B cell (primary cell): ENCODE measurements around the gene NHS. TPM values are rescaled to one million over a fixed set of nuclear protein-coding genes. Genes with fewer than 3 reads are reported as not detected.

ENCODE experiments used
- ATAC-seq: fragments of 200-7000 bp; cut with Tn5 transposase; one replicate; pipeline ENCODE4 v1.10.0; 2021; ENCODE audit warnings: low read depth, mild to moderate bottlenecking, moderate number of reproducible peaks, moderate library complexity
- CTCF ChIA-PET: fragments of 350-600 bp; sonication (Branson Sonifier 250); formaldehyde crosslinking; loops from one replicate; lab custom pipeline; 2021; ENCODE audit warnings: antibody characterized with exemption, inconsistent platforms; lab: Charles Lee
- POLR2A ChIA-PET: fragments of 350-600 bp; sonication (Branson Sonifier 250); formaldehyde crosslinking; loops from one replicate; lab custom pipeline; 2021; ENCODE audit warnings: antibody characterized with exemption; lab: Charles Lee
- DNase-seq: peaks from one replicate; pipeline ENCODE4 v3.0.0; 2013
- H2AFZ ChIP-seq: 2 replicates; pipeline ENCODE4 v1.6.1; 2012; ENCODE audit warnings: mild to moderate bottlenecking, low read depth, low read length; ENCODE audit not compliant: insufficient read depth, poor library complexity, severe bottlenecking
- H3K27ac ChIP-seq, 2 donors: 1 replicate in 1 of 2; 2 replicates in 1 of 2; pipeline ENCODE4 v1.5.1; 2012 to 2013; ENCODE audit warnings: low read length in 2 of 2, mild to moderate bottlenecking in 2 of 2, moderate library complexity in 1 of 2
- H3K27me3 ChIP-seq, 4 experiments: fragments of 200-600 bp in 1 of 4; sonication (generic) in 1 of 4; replicated peaks in 1 of 4; 1 replicate in 2 of 4; 2 replicates in 2 of 4; pipeline versions ENCODE4 v1.6.1 to v1.7.0; 2013 to 2016; ENCODE audit warnings: low read length in 3 of 4, mild to moderate bottlenecking in 2 of 4, mixed read lengths in 1 of 4, moderate library complexity in 1 of 4; ENCODE audit not compliant: insufficient read depth in 4 of 4, control insufficient read depth in 3 of 4; ENCODE audit errors: control extremely low read depth in 1 of 4
- H3K36me3 ChIP-seq, 2 experiments: replicated peaks in 1 of 2; 1 replicate in 1 of 2; 2 replicates in 1 of 2; pipeline versions ENCODE4 v1.6.1 to v1.7.1; 2013; ENCODE audit warnings: low read length in 1 of 2; ENCODE audit not compliant: insufficient read depth in 2 of 2, control insufficient read depth in 1 of 2; ENCODE audit errors: control extremely low read depth in 1 of 2, extremely low read depth in 1 of 2
- H3K4me1 ChIP-seq, 2 donors: fragments of 200-600 bp in 1 of 2; sonication (generic) in 1 of 2; 1 replicate in 1 of 2; 2 replicates in 1 of 2; pipeline versions ENCODE4 v1.5.1 to v1.6.1; 2013 to 2017; ENCODE audit warnings: low read length in 2 of 2; ENCODE audit not compliant: control insufficient read depth in 2 of 2, insufficient read depth in 2 of 2
- H3K4me2 ChIP-seq: replicated peaks from 2 replicates; pipeline ENCODE3; 2012; ENCODE audit warnings: mild to moderate bottlenecking, low read depth, low read length; ENCODE audit not compliant: poor library complexity, severe bottlenecking
- H3K4me3 ChIP-seq, 5 experiments: fragments of 200-600 bp in 1 of 5; sonication (generic) in 1 of 5; 1 replicate in 3 of 5; 2 replicates in 2 of 5; pipeline versions ENCODE4 v1.5.1 to v1.7.0; 2011 to 2016; ENCODE audit warnings: low read length in 4 of 5, mild to moderate bottlenecking in 4 of 5, low read depth in 2 of 5, control low read depth in 1 of 5, moderate library complexity in 1 of 5; ENCODE audit not compliant: insufficient read depth in 1 of 5; ENCODE audit errors: control extremely low read depth in 1 of 5, extremely low read depth in 1 of 5
- H3K79me2 ChIP-seq: fragments of 200-600 bp; sonication (generic); one replicate; pipeline ENCODE4 v1.6.0; 2016; ENCODE audit warnings: low read length; ENCODE audit not compliant: control insufficient read depth, insufficient read depth
- H3K9ac ChIP-seq: fragments of 200-600 bp; sonication (generic); 2 replicates; pipeline ENCODE4 v1.6.1; 2017; ENCODE audit warnings: mild to moderate bottlenecking, low read length, moderate library complexity
- H3K9me3 ChIP-seq, 3 donors: one replicate each; pipeline versions ENCODE4 v1.6.1 to v1.7.1; 2013; ENCODE audit warnings: low read length in 2 of 3; ENCODE audit not compliant: control insufficient read depth in 2 of 3, insufficient read depth in 1 of 3; ENCODE audit errors: control extremely low read depth in 1 of 3
- H4K20me1 ChIP-seq: 2 replicates; pipeline ENCODE4 v1.6.0; 2012; ENCODE audit warnings: mild to moderate bottlenecking, low read length; ENCODE audit not compliant: insufficient read depth, control insufficient read depth, poor library complexity, severe bottlenecking
- H3K27ac Mint-ChIP-seq: one replicate; pipeline ENCODE4 v1.8.0; 2021; ENCODE audit warnings: mixed read lengths
- H3K27me3 Mint-ChIP-seq: one replicate; pipeline ENCODE4 v1.8.0; 2021; ENCODE audit warnings: mixed read lengths
- H3K4me1 Mint-ChIP-seq: one replicate; pipeline ENCODE4 v1.8.0; 2021; ENCODE audit warnings: mixed read lengths
- H3K4me3 Mint-ChIP-seq: one replicate; pipeline ENCODE4 v1.8.0; 2021; ENCODE audit warnings: mixed read lengths
- H3K9me3 Mint-ChIP-seq: one replicate; pipeline ENCODE4 v1.8.0; 2022; ENCODE audit warnings: mixed read lengths; ENCODE audit not compliant: insufficient read depth
- EZH2 ChIP-seq: IDR thresholded peaks from 2 replicates; pipeline ENCODE4 v1.6.1; 2012; ENCODE audit warnings: borderline replicate concordance, low read depth, mild to moderate bottlenecking, moderate library complexity, low read length; ENCODE audit not compliant: insufficient read depth, poor library complexity, severe bottlenecking
- WGBS: methylation state at CpG from one replicate; pipeline ENCODE4 v1.1.5; 2013; ENCODE audit warnings: missing lambda C conversion rate; ENCODE audit not compliant: insufficient coverage; 5-methylcytosine and 5-hydroxymethylcytosine counted together
- intact Hi-C: fragments of 100-400 bp; cut with micrococcal nuclease; formaldehyde crosslinking; loops from one replicate; pipeline ENCODE4 v1.10.0; 2022
- polyA plus RNA-seq: library from polyadenylated mRNA; depleted of rRNA; stranded (reverse); fragments of >200 nt; gene quantifications from 2 replicates; pipeline ENCODE4 v1.2.3, GENCODE V29; 2012
- total RNA-seq, 2 donors: library from RNA; stranded (reverse); fragments of 120-200 nt in 1 of 2; gene quantifications; 1 replicate in 1 of 2; 2 replicates in 1 of 2; pipeline versions ENCODE4 v1.2.3 to v1.2.4, GENCODE V29; 2013 to 2022
- TF ChIP-seq, protein P1 (sequence below): fragments of 200-600 bp; IDR thresholded peaks from one replicate; pipeline ENCODE4 v1.8.0; 2022; ENCODE audit warnings: antibody characterized with exemption, mild to moderate bottlenecking

NHS gene
- total and polyA plus RNA-seq, 2 donors (not counting 1 experiment from before 2014, with no cell fraction given): not detected

DNA sequence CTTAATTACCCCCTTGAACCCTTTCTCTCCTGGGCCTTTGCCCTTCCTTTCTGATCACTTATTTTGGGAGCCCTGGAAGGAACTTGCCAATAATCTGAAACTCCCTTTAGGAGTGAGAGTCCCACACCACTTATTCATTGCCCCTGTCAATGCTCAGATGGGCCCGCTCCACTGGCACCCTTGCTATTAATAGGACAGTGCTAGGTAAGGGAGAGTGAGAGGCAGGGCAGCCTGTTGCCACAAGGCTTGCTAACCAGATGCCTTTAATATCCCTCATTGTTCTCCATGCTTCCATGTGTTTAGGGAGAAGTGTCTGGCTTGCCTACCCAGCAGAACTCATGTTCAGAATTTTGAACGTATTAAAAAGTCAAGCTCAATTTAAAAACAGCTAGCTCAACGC lies 1.7 kb upstream of the NHS start:
- no peaks in the 10 kb centered on the region for H3K9me3 ChIP-seq
- H3K4me1 ChIP-seq: no peaks in the 10 kb centered on the region
- no peak overlapping the region for H3K4me3 ChIP-seq
- WGBS: no CpG with 5 or more reads among the region's 3 CpGs
- intact Hi-C loops: no loop called here
- no peak overlapping the region for H2AFZ ChIP-seq
- H3K79me2 ChIP-seq: no peaks in the 10 kb centered on the region
- CTCF ChIA-PET: no interaction called here
- no peak overlapping the region for H3K27ac ChIP-seq
- POLR2A ChIA-PET: no interaction called here
- no peak overlapping the region for H3K27ac Mint-ChIP-seq
- no peaks in the 10 kb centered on the region for H3K9me3 Mint-ChIP-seq
- H3K27me3 ChIP-seq: peaks cover 0 to 14% (median 0%) of the 10 kb centered on the region in 4 experiments
- H4K20me1 ChIP-seq: no peaks in the 10 kb centered on the region
- H3K9ac ChIP-seq: no peak overlapping the region
- peaks cover 27% of the 10 kb centered on the region for H3K27me3 Mint-ChIP-seq
- H3K4me2 ChIP-seq: no peak overlapping the region
- no peak overlapping the region for H3K4me3 Mint-ChIP-seq
- H3K36me3 ChIP-seq: no peaks in the 10 kb centered on the region
- DNase-seq (no peak), ATAC-seq (no peak)
- TF ChIP-seq, protein P1, sequence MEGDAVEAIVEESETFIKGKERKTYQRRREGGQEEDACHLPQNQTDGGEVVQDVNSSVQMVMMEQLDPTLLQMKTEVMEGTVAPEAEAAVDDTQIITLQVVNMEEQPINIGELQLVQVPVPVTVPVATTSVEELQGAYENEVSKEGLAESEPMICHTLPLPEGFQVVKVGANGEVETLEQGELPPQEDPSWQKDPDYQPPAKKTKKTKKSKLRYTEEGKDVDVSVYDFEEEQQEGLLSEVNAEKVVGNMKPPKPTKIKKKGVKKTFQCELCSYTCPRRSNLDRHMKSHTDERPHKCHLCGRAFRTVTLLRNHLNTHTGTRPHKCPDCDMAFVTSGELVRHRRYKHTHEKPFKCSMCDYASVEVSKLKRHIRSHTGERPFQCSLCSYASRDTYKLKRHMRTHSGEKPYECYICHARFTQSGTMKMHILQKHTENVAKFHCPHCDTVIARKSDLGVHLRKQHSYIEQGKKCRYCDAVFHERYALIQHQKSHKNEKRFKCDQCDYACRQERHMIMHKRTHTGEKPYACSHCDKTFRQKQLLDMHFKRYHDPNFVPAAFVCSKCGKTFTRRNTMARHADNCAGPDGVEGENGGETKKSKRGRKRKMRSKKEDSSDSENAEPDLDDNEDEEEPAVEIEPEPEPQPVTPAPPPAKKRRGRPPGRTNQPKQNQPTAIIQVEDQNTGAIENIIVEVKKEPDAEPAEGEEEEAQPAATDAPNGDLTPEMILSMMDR: no peak
- TF ChIP-seq EZH2: no peak
- no peaks in the 10 kb centered on the region for H3K4me1 Mint-ChIP-seq

DNA sequence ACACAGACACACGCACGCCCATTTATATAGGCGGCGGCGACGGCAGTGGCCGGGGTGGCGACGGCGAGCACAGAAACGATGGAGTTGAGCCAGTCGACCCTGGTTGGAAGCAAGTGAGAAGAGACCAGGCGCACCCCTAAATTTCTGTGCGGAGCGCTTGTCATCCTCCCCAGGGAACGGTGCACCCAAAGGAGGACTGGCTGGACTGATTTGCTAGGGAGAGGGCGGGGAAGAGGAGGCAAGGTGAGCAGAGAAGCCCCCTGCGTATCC lies 302 bp downstream of the NHS start:
- Mint-ChIP-seq H3K4me3 (no peak overlapping the region), H3K27ac (no peak overlapping the region), H3K27me3 (peaks cover 33% of the 10 kb centered on the region), H3K4me1 (no peaks in the 10 kb centered on the region), H3K9me3 (no peaks in the 10 kb centered on the region)
- WGBS: 15% methylated on average over 4 of the region's 18 CpGs
- no peak for ATAC-seq
- Histone ChIP-seq H3K9me3 (peaks cover 0 to under 1% (median 0%) of the 10 kb centered on the region in 3 donors), H2AFZ (no peak overlapping the region), H3K4me2 (no peak overlapping the region), H3K27me3 (peaks cover 0 to 14% (median 0%) of the 10 kb centered on the region in 4 experiments), H3K4me3 (no peak overlapping the region), H3K36me3 (no peaks in the 10 kb centered on the region), H4K20me1 (no peaks in the 10 kb centered on the region), H3K27ac (no peak overlapping the region), H3K4me1 (no peaks in the 10 kb centered on the region), H3K79me2 (no peaks in the 10 kb centered on the region), H3K9ac (no peak overlapping the region)
- intact Hi-C loops: no loop called here
- CTCF ChIA-PET: no interaction called here
- TF ChIP-seq EZH2: no peak
- TF ChIP-seq, protein P1: no peak
- POLR2A ChIA-PET: no interaction called here
- DNase-seq: no peak
